Ammon's horn (tissue), 1 donor: ENCODE results near the gene MTHFS.

Experiments used
- DNase-seq: peaks from one replicate; pipeline ENCODE4 v3.0.0-alpha.2; 2016; ENCODE audit warnings: low spot score

MTHFS gene

DNA sequence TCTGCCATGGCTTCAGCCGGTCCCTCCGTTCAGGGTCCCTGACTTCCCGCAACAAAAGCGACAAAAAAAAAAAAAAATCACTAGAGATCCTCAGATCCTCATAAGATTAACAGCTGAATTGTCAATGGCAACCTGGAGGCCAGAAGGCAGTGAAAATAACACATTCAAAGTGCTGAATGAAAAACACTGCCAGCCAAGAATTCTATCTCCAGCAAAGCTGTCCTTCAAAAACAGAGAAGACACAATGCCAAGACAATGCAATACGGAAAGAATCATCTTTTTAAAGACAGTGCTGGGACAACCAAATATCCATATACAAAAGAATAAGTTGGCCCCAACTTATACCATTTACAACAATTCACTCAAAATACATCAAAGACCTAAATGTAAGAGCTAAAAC lies 21.6 kb downstream of the MTHFS start:
- no peak for DNase-seq

- DNase-seq: no peak
These were observed 22.6 kb downstream of the MTHFS start for GRCh38 chr15:79874242-79874641.

DNA sequence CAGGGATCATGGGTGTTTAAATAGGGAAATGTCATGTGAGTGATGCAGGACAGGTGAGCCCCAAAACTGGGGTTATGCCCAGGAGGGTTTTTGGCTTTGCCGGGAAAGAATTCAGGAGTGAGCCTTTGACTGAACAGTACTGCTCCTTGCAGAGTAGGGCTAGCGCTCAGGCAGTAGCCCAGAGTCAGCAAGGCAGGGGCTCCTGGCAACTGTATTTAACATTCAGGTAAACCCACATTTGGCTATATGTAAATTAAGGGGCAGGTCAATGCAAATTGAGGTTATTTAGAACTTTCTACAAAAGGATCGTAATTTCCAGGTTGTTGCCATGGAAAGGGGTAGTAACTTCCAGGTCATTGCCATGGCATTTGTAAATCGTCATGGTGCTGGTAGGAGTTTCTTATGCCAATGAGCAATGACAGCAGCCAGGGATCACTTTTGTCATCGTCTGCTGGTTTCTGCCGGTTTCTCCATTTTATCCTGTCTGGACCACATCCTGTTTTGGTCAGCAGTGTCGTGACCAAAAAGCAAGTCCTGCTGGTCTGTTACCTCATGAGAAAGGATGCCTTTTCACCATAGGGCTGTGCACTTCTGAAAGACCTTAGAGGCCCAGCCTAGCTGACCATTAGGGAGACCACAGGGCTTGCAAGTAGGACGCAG lies 24.3 kb downstream of the MTHFS start:
- DNase-seq: no peak

DNA sequence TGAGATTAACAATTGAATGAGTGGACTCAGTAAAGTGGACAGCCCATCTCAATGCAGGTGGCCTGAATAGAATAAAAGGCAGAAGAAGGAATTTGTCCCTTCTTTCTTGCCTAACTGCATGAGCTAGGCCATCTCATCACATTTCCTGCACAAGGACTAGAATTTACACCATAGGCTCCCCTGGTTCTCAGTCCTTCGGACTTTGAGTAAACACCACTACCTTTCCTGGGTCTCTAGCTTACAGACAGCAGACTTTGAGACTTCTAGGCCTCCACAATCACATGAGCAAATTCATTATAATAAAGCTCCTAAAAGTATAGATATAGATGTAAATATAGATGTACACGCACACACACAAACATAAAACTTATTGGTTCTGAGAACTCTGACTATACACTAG lies 28.3 kb downstream of the MTHFS start:
- no peak for DNase-seq

- no peak for DNase-seq
These were observed 32.9 kb downstream of the MTHFS start for GRCh38 chr15:79863886-79864285.

DNA sequence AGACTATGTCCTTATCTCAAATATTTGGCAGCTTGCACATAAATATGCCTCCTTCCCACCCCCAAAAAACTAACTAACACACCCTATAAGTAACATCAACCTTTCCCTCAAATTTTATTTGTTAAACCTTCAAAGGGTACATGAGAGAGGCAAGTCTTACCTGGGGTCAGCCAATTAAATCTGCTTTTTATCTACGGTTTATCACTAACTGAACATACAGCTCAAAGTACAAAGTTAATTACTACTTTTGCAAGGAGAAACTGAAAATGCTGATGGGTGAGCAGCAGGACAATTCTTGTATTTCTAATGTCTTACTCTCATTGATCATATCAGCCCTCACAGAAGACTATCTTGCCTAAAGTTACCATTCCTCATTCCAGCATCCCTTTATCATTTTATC lies 34.6 kb downstream of the MTHFS start:
- no peak for DNase-seq

- no peak for DNase-seq
These were observed 36.2 kb downstream of the MTHFS start for GRCh38 chr15:79860661-79861060.

GRCh38 chr15:79858469-79858868 lies 38.3 kb downstream of the MTHFS start:
- no peak for DNase-seq

DNA sequence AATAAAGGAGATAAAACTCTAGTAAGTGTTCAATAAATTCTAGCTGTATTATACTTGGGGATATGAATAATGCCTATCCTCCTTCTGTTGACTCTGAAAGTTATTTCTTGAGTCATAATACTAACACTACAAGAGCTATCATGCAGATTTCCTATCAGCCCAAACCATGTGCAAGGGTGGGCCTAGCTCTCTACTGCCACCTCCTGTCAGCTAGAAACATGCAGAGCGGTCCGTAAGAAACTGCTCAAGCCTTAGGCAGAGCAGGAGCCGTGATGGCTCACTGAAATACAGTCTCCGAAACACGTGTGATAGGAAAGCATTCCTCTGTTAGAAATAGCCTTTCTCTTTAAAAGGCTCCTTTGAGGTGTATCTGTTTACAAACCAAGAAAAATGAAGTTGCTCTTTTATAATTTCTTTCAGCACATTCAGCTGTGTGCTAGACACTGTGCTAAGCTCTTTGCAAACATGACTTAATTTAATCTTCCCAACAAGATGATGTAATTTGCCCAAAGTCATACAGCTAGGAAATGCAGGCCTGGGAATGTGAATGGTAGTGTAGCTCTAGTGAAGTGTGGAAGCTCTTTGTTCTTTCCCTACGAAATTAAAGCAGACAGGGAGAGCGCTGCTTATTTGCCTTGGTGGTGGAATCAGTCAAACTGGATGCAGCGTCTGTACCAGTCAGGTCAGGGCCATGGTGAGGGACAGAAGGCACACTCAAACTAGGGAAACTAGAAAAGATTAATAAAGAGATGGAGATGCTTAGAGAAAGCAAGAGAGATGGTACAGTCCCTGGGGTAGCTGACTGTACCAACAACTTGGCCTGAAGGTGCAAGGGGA lies 43.1 kb downstream of the MTHFS start:
- peak; percentile 90 for DNase-seq

DNA sequence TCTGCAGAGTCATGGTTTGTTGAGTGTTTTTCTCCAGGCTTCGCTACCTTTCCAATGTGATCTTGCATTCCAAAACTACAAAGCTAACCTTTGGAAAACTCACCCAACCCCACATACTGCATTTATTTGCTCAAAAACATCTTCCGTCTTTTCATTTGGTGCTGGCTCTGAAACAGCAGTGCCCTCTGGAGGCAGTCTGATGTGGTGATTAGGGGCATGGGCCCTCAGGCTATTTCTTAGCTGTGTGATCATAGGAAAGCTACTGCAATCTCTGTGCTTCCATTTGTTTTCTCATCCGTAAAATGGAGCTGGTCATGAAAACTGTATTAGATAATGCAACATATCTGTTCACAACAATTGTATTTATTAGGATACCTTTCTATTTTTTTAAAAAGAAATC lies 47.0 kb downstream of the MTHFS start:
- DNase-seq: peak; percentile 71

DNA sequence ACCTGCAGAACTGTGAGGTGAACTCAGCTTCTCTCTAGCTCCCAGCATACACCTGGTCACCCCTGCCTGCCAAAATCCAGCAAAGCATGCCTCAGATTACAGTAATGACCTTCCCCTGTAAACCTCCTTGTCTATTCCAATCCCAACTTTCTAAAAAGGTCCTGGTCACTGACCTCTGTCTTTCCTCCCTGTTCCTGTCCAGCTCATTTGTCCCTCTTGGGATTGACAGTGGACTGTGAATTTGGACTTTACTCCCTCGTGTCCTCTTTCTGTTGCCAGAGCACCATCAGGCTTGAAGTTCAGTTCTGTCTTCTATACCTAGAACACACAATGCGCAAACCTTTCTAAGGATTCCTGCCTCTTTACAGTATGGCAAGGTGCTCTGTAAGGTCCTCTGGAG lies 50.3 kb downstream of the MTHFS start:
- DNase-seq: no peak

GRCh38 chr15:79844221-79844620 lies 52.6 kb downstream of the MTHFS start:
- no peak for DNase-seq

DNA sequence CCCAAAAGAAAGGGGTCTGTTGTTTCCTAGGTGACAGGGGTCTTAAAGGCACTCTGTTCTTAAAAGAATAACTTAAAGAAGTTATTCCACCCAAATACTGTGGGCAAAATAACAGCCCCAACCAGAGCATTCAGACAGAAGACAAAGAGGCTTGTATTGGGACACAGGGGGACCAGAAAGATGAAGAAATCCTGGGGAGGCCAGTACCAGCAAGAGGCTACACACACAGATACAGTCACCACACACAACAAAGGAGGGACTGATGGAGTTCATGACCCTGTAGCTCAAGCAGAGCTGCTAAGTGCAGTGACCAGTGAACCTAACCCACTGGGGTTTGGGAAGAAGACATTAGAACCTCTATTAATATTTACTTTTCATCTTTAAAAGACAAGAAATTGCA lies 59.0 kb downstream of the MTHFS start:
- no peak for DNase-seq

GRCh38 chr15:79834495-79834894 lies 62.3 kb downstream of the MTHFS start:
- no peak for DNase-seq

- DNase-seq: no peak
These were observed 64.3 kb downstream of the MTHFS start for GRCh38 chr15:79832367-79833120.

DNA sequence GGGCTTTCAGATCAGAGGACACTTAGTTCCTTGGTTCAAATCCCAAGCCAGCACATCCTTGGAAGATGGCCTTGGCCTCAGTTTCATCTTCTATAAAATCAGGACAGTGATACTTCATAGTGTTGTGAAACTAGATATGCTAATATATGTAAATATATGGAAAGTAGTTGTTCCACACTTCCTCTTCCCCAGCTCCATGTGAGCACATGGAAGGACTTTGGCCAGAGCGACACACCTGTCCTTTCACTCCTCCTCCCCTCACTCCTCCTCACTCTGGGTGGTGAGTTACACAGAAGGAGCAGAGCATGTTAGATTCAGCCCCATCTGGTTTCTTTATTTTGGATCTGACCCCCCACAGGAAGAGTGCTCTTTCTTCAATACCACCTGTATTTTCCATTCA lies 65.2 kb downstream of the MTHFS start:
- no peak for DNase-seq

GRCh38 chr15:79829950-79830349 lies 66.9 kb downstream of the MTHFS start:
- no peak for DNase-seq

GRCh38 chr15:79828447-79828846 lies 68.4 kb downstream of the MTHFS start:
- no peak for DNase-seq

DNA sequence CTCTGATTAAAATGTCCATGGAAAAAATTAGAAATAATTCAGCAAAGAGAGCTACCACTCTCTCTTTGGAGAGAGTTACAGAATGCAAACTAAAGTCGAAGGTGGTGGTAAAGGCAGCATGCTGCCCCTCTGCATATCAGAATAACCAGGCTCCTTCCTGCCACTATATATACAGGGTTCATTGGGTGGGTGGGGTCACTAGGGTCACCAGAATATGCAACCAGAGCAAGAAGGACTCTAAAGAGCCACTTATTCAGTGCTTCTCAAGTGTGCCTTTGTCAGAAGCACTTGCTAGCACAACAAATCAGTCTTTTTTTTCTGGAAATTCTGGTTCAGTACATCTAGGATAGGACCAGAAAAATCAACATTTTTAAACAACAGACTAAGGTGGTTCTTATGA lies 70.0 kb downstream of the MTHFS start:
- DNase-seq: no peak

DNA sequence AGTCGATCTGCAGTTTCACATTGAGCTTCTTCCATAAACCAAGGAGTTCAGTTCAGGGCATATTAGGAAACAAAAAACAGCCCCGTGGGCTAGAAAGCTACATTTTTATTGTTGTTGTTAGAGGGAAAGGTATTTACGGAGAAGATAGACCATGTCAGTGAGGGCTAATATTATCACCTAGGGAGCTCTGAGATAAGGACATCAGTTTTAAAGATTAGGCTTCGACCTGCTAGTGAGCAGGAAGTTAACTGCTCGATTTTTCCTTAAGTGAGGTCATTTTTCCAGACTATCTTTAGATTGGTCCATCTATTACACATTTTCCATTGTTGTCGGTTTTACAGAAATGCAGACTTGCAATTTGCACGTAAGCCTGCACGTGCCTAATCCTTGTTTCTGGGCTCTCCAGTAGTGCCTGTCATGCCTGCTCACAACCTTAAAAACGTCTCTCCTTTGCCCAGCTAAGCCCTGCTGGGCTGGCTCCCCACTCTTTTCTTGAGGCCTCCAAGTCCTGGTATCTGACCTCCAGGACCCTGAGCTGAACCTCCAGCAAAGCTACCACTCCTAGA lies 72.6 kb downstream of the MTHFS start:
- DNase-seq: no peak

GRCh38 chr15:79820820-79821219 lies 76.0 kb downstream of the MTHFS start:
- DNase-seq: no peak

DNA sequence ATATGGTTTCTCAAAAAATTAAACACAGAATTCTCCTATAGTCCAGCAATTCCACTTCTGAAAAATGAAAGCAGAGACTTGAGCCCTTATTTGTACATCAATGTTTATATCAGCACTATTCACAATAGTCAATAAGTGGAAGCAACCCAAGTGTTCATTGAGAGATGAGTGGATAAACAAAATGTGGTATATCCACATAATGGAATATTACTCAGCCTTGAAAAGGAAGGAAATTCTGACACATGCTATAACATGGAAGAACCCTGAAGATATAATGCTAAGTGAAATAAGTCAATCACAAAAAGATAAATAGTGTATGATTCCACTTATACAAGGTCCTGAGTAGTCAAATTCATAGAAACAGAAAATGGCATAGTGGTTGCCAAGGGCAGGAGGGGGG lies 76.6 kb downstream of the MTHFS start:
- no peak for DNase-seq

DNA sequence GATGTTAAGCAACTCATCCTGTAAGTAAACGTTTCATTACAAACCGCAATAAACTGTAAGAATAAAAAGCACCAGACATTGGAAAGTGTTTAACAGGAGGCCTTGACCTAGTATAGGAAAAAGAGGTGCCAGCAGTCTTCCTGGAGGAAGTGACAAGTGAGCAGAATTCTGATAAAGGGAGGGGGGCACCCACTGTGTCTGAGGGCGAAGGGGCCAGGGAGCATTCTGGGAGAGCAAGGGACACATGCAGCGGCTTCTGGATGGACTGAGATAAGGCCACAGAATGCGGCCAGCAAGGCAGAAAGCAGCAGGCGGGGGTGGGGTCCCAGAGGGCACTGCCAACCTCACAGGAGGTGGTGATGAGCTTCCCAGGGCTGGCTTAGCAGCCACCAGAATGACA lies 80.2 kb downstream of the MTHFS start:
- no peak for DNase-seq
